Measurements from ENCODE around the gene C16orf78.

C16orf78 gene

GRCh38 chr16:49343291-49343690 lies 30.3 kb upstream of the C16orf78 start:
- Mint-ChIP-seq H3K4me1 (ENCODE audit: low read depth) (no peaks in the 10 kb centered on the region), H3K36me3 (ENCODE audit: low read depth) (no peaks in the 10 kb centered on the region), H3K27me3 (peaks cover 8% of the 10 kb centered on the region)

DNA sequence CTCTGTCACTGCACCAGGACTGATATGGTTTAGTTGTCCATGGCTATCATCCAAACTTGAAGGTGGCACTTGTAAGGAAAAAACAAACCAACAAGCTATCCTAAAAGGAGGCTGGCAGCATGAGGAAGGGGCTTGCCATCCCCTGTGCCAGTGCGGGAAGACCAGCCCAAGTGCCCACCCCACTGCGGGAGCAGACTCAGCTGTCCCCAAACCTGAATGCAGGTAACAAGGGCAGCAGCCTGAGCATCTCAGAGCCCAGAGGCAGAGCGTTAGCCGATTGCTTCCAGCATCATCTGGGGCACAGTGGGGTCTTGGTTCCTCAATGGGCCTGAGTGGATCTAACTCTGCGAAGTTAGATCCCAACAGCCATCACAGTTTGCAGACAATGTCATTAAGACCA lies 29.2 kb upstream of the C16orf78 start:
- Mint-ChIP-seq H3K4me3 (no peak overlapping the region), H3K27ac (no peak overlapping the region), H3K27me3 (peaks cover 3% of the 10 kb centered on the region), H3K36me3 (ENCODE audit: low read depth) (no peaks in the 10 kb centered on the region), H3K9me3 (no peaks in the 10 kb centered on the region), H3K4me1 (ENCODE audit: low read depth) (no peaks in the 10 kb centered on the region)

More at GRCh38 chr16:49343291-49343690, 30.3 kb upstream of the C16orf78 start:
- Mint-ChIP-seq H3K27ac (no peak overlapping the region), H3K9me3 (no peaks in the 10 kb centered on the region), H3K4me3 (no peak overlapping the region)

- Mint-ChIP-seq H3K27ac (no peak overlapping the region), H3K9me3 (no peaks in the 10 kb centered on the region), H3K4me1 (ENCODE audit: low read depth) (no peaks in the 10 kb centered on the region), H3K27me3 (peaks cover 8% of the 10 kb centered on the region), H3K4me3 (no peak overlapping the region), H3K36me3 (ENCODE audit: low read depth) (no peaks in the 10 kb centered on the region)
Measured at GRCh38 chr16:49345829-49346228, 27.8 kb upstream of the C16orf78 start.

- H3K27ac Mint-ChIP-seq = no peak overlapping the region
- peaks cover 12% of the 10 kb centered on the region for H3K27me3 Mint-ChIP-seq
- H3K4me3 Mint-ChIP-seq = no peak overlapping the region
- no peaks in the 10 kb centered on the region for H3K9me3 Mint-ChIP-seq
- no peaks in the 10 kb centered on the region for H3K4me1 Mint-ChIP-seq (ENCODE audit: low read depth)
- no peaks in the 10 kb centered on the region for H3K36me3 Mint-ChIP-seq (ENCODE audit: low read depth)
Measured at GRCh38 chr16:49346459-49346858, 27.1 kb upstream of the C16orf78 start.

GRCh38 chr16:49347476-49347875 lies 26.1 kb upstream of the C16orf78 start:
- Mint-ChIP-seq H3K4me1 (ENCODE audit: low read depth) (no peaks in the 10 kb centered on the region), H3K36me3 (ENCODE audit: low read depth) (no peaks in the 10 kb centered on the region), H3K4me3 (no peak overlapping the region), H3K9me3 (no peaks in the 10 kb centered on the region), H3K27ac (no peak overlapping the region), H3K27me3 (peaks cover 12% of the 10 kb centered on the region)

DNA sequence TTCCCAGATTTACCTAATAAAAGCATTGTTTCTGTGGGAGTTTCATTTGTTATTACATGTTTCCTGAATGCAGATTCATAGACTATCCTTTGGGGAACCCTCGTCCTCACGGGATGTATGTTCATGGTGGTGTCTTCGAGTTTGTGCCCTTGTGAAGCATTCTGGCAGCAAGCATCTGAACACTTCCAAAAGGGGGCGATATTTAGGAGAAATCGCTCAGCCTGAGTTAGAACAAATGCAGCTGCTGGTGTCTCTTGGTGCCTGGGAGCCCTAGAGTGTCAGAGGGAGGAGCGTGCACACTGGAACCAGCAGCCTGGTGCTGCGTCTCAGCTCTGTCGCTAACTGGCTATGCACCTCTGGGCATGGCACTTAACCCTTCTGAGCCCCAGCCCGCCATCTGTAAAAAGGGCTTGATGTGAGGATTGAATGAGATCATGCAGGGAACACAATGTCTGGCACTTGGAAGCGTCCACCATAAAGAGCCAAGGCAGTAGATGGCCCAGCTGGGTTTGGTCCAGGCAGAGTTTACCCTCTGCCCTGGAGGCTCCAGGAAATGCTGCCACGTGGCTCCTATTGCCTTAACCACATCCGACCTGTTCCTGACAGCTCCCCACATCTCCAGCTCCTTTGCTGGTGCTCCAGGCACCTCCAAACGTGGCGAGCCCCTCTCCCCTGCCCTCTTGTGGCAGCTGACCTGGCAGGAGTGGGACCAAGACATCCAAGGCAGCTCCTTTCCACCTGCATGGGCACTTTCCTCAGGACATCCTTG lies 25.0 kb upstream of the C16orf78 start:
- Mint-ChIP-seq H3K4me3 (no peak overlapping the region), H3K4me1 (ENCODE audit: low read depth) (no peaks in the 10 kb centered on the region), H3K27me3 (peaks cover 12% of the 10 kb centered on the region), H3K36me3 (ENCODE audit: low read depth) (no peaks in the 10 kb centered on the region), H3K27ac (no peak overlapping the region), H3K9me3 (no peaks in the 10 kb centered on the region)

DNA sequence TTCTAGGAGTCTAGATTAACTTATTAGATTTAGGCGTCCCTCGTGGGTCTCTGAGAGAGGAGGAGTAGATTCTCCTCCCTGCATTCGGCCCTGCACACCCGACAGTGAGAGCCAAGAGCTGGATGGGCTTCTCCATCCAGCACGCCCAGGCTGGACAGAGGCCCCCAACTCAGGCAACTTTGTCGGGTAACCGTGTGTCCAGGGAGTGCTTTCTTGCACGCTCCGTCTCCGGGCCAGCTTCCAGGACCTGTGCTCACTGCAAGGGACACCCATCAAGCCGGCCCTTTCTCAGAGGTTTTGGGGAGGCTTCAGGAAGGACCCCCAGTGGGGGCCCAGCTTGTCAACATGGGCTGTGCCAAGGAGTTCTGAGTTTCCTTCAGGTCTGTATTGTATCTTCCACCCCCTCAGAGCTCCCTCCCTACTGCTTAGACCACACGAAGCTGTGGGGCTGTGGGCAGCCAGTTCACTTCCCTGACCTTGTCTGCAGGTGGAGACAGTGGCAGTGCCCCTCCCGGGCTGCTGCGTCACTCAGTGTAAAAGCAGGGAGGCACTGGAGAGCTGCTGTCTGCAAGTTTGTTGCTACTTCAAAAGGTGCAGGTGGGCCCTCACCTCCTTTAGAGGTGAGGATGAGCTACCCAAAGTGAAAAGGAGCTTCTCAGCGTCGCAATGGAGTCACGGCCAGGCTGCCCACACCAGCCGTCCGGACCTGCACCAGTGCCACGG lies 24.0 kb upstream of the C16orf78 start:
- no peaks in the 10 kb centered on the region for H3K9me3 Mint-ChIP-seq
- no peaks in the 10 kb centered on the region for H3K36me3 Mint-ChIP-seq (ENCODE audit: low read depth)
- no peak overlapping the region for H3K4me3 Mint-ChIP-seq
- H3K4me1 Mint-ChIP-seq (ENCODE audit: low read depth) = no peaks in the 10 kb centered on the region
- H3K27ac Mint-ChIP-seq = no peak overlapping the region
- H3K27me3 Mint-ChIP-seq = peaks cover 13% of the 10 kb centered on the region

DNA sequence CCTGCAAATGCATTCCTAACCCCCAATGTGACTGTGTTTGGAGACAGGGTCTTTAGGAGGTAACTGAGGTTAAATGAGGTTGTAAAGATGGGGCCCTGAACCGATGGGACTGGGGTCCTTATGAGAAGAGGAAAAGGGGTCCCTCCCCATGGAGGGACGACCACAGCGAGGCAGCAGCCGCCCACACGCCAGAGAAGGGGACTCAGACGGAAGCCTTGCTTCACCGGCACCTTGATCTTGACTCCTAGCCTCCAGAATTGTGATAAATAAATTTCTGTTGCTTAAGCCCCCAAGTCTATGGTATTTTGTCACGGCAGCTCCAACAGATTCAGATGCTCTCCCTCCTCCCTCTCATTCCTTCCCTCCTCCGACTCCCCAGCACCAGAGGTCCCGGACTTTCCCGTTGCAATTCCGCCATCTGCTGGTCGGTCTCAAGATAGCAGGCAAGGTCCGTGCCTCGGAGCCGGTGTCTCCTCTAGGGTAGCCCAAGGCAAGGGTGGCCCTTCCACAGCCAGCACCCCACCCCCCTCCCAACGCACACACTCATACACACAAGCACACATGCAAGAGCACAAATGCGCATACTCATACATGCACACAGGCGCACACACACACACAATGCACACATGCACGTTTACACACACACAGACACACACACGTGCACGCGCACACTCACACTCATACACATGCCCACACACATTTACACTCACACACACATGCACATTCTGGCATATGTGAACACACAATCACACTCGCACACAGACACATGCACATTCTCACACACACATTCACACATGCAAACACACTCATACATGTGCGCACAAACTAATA lies 23.1 kb upstream of the C16orf78 start:
- Mint-ChIP-seq H3K27me3 (peaks cover 15% of the 10 kb centered on the region), H3K36me3 (ENCODE audit: low read depth) (no peaks in the 10 kb centered on the region), H3K4me3 (no peak overlapping the region), H3K9me3 (no peaks in the 10 kb centered on the region), H3K27ac (no peak overlapping the region), H3K4me1 (ENCODE audit: low read depth) (no peaks in the 10 kb centered on the region)

DNA sequence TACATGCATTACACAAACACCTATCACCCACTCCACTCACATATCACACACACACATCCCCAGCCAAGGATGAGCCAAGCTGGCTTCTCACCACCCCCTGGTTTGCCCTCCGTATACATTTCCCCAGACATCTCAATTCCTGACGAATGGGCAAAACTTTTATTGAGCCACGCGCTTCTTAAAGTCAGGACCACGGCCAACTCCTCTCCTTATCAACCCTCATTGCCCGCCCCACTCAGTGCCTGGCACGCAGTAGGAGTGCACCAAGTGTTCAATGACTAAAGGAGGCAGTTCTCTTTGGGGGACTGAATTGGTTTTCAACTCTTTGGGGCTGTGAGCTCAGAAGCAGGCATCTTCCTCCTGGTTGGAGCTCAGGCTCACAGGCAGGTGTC lies 22.5 kb upstream of the C16orf78 start:
- Mint-ChIP-seq H3K27ac (no peak overlapping the region), H3K36me3 (ENCODE audit: low read depth) (no peaks in the 10 kb centered on the region), H3K27me3 (peaks cover 15% of the 10 kb centered on the region)

DNA sequence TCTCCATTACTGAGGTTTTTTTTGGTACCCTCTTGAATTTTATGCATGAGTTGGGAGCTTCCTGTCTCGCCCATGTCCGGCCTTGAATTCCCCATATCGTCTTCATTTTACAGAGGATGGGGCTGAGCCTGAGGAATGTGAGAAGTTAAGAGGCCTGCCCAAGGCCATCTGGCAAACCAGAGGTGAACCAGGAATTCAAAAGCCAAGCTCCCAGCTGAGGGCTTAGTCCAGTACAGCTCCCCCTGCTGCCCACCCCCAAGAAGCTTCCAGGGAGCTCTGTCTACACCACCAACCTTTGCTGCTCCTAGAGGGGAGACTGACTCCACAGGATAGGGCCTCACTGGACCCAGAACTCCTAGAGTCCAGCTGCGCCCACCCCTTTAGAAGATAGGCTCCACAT lies 20.7 kb upstream of the C16orf78 start:
- no peaks in the 10 kb centered on the region for H3K36me3 Mint-ChIP-seq (ENCODE audit: low read depth)
- H3K4me1 Mint-ChIP-seq (ENCODE audit: low read depth) = no peaks in the 10 kb centered on the region
- H3K27ac Mint-ChIP-seq = no peak overlapping the region
- no peaks in the 10 kb centered on the region for H3K9me3 Mint-ChIP-seq
- H3K27me3 Mint-ChIP-seq = peaks cover 15% of the 10 kb centered on the region
- no peak overlapping the region for H3K4me3 Mint-ChIP-seq

More for the DNA sequence above, 22.5 kb upstream of the C16orf78 start:
- Mint-ChIP-seq H3K9me3 (no peaks in the 10 kb centered on the region), H3K4me1 (ENCODE audit: low read depth) (no peaks in the 10 kb centered on the region), H3K4me3 (no peak overlapping the region)

- H3K4me1 Mint-ChIP-seq (ENCODE audit: low read depth) = no peaks in the 10 kb centered on the region
- no peak overlapping the region for H3K27ac Mint-ChIP-seq
- H3K4me3 Mint-ChIP-seq = no peak overlapping the region
- H3K27me3 Mint-ChIP-seq = peaks cover 15% of the 10 kb centered on the region
- H3K9me3 Mint-ChIP-seq = no peaks in the 10 kb centered on the region
- no peaks in the 10 kb centered on the region for H3K36me3 Mint-ChIP-seq (ENCODE audit: low read depth)
Measured at GRCh38 chr16:49353680-49354079, 19.9 kb upstream of the C16orf78 start.

DNA sequence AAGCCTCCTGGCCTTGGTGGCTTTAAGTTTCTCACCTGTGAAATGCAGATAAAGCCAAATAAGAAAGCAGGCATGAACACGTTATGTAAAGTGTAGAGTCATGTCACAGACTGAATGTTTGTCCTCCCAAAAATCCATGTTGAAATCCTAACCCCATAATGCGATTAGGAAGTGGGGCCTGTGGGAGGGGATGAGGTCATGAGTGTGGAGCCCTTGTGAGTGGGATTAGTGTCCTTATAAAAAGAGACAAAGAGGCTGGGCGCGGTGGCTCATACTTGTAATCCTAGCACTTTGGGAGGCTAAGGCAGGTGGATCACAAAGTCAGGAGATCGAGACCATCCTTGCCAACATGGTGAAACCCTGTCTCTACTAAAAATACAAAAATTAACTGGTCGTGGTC lies 19.5 kb upstream of the C16orf78 start:
- Mint-ChIP-seq H3K27me3 (peaks cover 15% of the 10 kb centered on the region), H3K4me1 (ENCODE audit: low read depth) (no peaks in the 10 kb centered on the region), H3K36me3 (ENCODE audit: low read depth) (no peaks in the 10 kb centered on the region), H3K4me3 (no peak overlapping the region), H3K27ac (no peak overlapping the region), H3K9me3 (no peaks in the 10 kb centered on the region)

DNA sequence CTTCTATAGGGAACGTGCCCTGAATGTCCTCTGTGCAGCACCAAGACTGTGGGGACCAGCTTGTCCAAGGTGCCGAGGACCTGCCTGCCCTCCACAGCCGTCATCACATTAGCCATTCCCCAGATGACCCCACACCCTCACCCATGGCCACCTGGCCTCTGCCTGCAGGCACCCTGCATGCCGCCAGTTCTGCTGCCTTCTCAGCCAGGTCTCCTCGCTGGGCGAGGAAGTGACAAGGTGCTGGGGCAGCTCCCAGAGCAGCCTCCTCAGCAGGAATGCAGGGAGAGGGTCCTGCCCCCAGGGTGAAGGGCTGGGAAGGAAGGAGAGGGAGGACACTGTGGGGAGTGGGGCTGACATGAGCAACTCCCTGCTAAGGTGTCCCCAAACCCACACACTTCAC lies 18.6 kb upstream of the C16orf78 start:
- Mint-ChIP-seq H3K4me3 (no peak overlapping the region), H3K27ac (no peak overlapping the region), H3K4me1 (ENCODE audit: low read depth) (no peaks in the 10 kb centered on the region), H3K36me3 (ENCODE audit: low read depth) (no peaks in the 10 kb centered on the region), H3K9me3 (no peaks in the 10 kb centered on the region), H3K27me3 (peaks cover 15% of the 10 kb centered on the region)

- no peaks in the 10 kb centered on the region for H3K9me3 Mint-ChIP-seq
- no peaks in the 10 kb centered on the region for H3K4me1 Mint-ChIP-seq (ENCODE audit: low read depth)
- no peak overlapping the region for H3K4me3 Mint-ChIP-seq
- H3K27me3 Mint-ChIP-seq = peaks cover 4% of the 10 kb centered on the region
- H3K27ac Mint-ChIP-seq = no peak overlapping the region
- no peaks in the 10 kb centered on the region for H3K36me3 Mint-ChIP-seq (ENCODE audit: low read depth)
Measured at GRCh38 chr16:49355933-49356665, 17.5 kb upstream of the C16orf78 start.

All from stimulated activated naive CD8-positive, alpha-beta T cell treated with anti-CD3 and anti-CD28 coated beads, Interleukin-15, Interleukin-2, amounts not matched to agents 100 ng/mL and 50 ng/mL, for 24 hours (primary cell).